A673 (cell line): ENCODE data around the gene ST7.

ENCODE experiments used
- EZH2 ChIP-seq: fragments of 200-600 bp; sonication (generic); IDR thresholded peaks from 2 replicates; pipeline ENCODE4 v1.6.1; 2017; ENCODE audit warnings: borderline replicate concordance, low read depth, mild to moderate bottlenecking, mixed read lengths, antibody characterized with exemption, low read length; ENCODE audit not compliant: poor library complexity, severe bottlenecking
- TF ChIP-seq, protein P1 (sequence below): fragments of 300-800, 200-600 bp; sonication (generic); conservative IDR thresholded peaks from 2 replicates; pipeline ENCODE4 v1.5.1; 2017; ENCODE audit warnings: low read depth, mild to moderate bottlenecking, antibody characterized with exemption, low read length, moderate library complexity, mixed read lengths

DNA sequence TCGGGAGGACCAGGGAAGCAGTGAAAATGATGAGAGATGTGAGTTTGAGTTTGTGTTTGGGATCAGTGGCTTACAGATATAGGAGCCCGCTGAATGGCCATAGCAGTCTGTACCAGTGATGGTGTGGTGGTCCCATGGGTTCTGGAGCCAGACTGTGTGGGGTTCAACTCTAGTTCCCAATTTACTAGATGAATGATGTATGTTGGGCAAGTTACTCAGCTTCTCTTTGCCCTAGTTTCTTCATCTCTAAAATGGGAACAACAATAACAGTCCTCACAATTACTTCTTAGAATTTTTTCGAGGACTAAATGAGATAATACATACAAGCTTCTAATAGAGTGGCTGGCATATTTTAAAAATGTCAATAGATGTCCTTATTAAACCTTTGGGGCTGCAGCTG is 185.2 kb downstream of the ST7 start:
- no peak for TF ChIP-seq EZH2
- TF ChIP-seq, protein P1, sequence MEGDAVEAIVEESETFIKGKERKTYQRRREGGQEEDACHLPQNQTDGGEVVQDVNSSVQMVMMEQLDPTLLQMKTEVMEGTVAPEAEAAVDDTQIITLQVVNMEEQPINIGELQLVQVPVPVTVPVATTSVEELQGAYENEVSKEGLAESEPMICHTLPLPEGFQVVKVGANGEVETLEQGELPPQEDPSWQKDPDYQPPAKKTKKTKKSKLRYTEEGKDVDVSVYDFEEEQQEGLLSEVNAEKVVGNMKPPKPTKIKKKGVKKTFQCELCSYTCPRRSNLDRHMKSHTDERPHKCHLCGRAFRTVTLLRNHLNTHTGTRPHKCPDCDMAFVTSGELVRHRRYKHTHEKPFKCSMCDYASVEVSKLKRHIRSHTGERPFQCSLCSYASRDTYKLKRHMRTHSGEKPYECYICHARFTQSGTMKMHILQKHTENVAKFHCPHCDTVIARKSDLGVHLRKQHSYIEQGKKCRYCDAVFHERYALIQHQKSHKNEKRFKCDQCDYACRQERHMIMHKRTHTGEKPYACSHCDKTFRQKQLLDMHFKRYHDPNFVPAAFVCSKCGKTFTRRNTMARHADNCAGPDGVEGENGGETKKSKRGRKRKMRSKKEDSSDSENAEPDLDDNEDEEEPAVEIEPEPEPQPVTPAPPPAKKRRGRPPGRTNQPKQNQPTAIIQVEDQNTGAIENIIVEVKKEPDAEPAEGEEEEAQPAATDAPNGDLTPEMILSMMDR, result no peak
